HepG2 (cell line): ENCODE measurements around the gene MCM8. TPM values are rescaled to one million over a fixed set of nuclear protein-coding genes. Genes with fewer than 3 reads are reported as not detected.

Experiments
- ATAC-seq: fragments of 200-7000 bp; cut with Tn5 transposase; 3 replicates; pipeline ENCODE4 v1.9.1; 2020; ENCODE audit warnings: mild to moderate bottlenecking, moderate library complexity
- BruUV-seq: library from RNA; stranded (reverse); fragments of 400-500 nt; replicated peaks from 2 replicates; lab custom pipeline; 2021; lab: Mats Ljungman, UMichigan
- CTCF ChIA-PET: fragments of 300-600 bp; formaldehyde crosslinking; extraction: SDS; loops from one replicate; lab custom pipeline; 2021; ENCODE audit warnings: low total read pairs, inconsistent platforms, low intra/inter-chr PET ratio; lab: Yijun Ruan, JAX
- POLR2A ChIA-PET: fragments of 350-600 bp; sonication (Branson Sonifier 250); formaldehyde crosslinking; loops from one replicate; lab custom pipeline; 2020; ENCODE audit warnings: antibody characterized with exemption, inconsistent platforms; lab: Yijun Ruan, JAX
- DNase-seq: peaks from one replicate; pipeline ENCODE4 v3.0.0-alpha.2; 2015; ENCODE audit warnings: low spot score
- FAIRE-seq: peaks from 3 replicates; lab custom pipeline; 2011; peaks lifted over from hg19 to GRCh38; lab: Jason Lieb, UNC
- H2AFZ ChIP-seq: one replicate; pipeline ENCODE4 v1.6.1; 2011; ENCODE audit warnings: low read length, inconsistent platforms
- H3K27ac ChIP-seq: fragments of 300-600 bp; 3 replicates; pipeline ENCODE4 v1.8.0; 2011; ENCODE audit warnings: mixed run types, mild to moderate bottlenecking, mixed read lengths, low read length, inconsistent platforms; ENCODE audit not compliant: insufficient read depth; ENCODE audit errors: extremely low read length
- H3K27me3 ChIP-seq, 2 experiments: fragments of 200-600 bp in 1 of 2; 2 replicates in 1 of 2; 3 replicates in 1 of 2; pipeline versions ENCODE4 v1.6.0 to v1.8.0; 2011; ENCODE audit warnings: low read length in 2 of 2, mild to moderate bottlenecking in 2 of 2, moderate library complexity in 2 of 2, inconsistent platforms in 1 of 2; ENCODE audit not compliant: insufficient read depth in 2 of 2, control insufficient read depth in 1 of 2
- H3K36me3 ChIP-seq, 2 experiments: fragments of 200-600 bp in 1 of 2; replicated peaks in 1 of 2; 2 replicates in 1 of 2; 3 replicates in 1 of 2; pipeline versions ENCODE4 v1.5.1 to v1.8.0; 2011; ENCODE audit warnings: low read length in 2 of 2, inconsistent platforms in 1 of 2; ENCODE audit not compliant: insufficient read depth in 2 of 2, control insufficient read depth in 1 of 2
- H3K4me1 ChIP-seq: 2 replicates; pipeline ENCODE4 v1.5.1; 2012; ENCODE audit warnings: low read length, inconsistent platforms; ENCODE audit not compliant: insufficient read depth
- H3K4me2 ChIP-seq: 2 replicates; pipeline ENCODE4 v1.6.0; 2011; ENCODE audit warnings: low read depth, low read length, inconsistent platforms
- H3K4me3 ChIP-seq, 3 experiments: fragments of 200-600 bp in 1 of 3; sonication (generic), shearing (Covaris generic) in 1 of 3; replicated peaks in 1 of 3; 2 replicates each; pipeline ENCODE4 v1.5.1; 2011 to 2016; ENCODE audit warnings: low read length in 3 of 3, inconsistent platforms in 2 of 3, low read depth in 2 of 3, mild to moderate bottlenecking in 2 of 3, control low read depth in 1 of 3, mixed read lengths in 1 of 3; ENCODE audit not compliant: insufficient read depth in 1 of 3
- H3K79me2 ChIP-seq: one replicate; pipeline ENCODE4 v1.6.1; 2011; ENCODE audit warnings: low read length, inconsistent platforms; ENCODE audit not compliant: insufficient read depth
- H3K9ac ChIP-seq: 2 replicates; pipeline ENCODE4 v1.6.0; 2011; ENCODE audit warnings: mild to moderate bottlenecking, low read depth, low read length, inconsistent platforms; ENCODE audit not compliant: insufficient read depth
- H3K9me3 ChIP-seq: 2 replicates; pipeline ENCODE4 v1.5.1; 2012; ENCODE audit warnings: mild to moderate bottlenecking, low read length
- H4K20me1 ChIP-seq: 2 replicates; pipeline ENCODE4 v1.6.0; 2011; ENCODE audit warnings: inconsistent platforms, mild to moderate bottlenecking, low read length, moderate library complexity; ENCODE audit not compliant: insufficient read depth
- CHD2 ChIP-seq: IDR thresholded peaks from 2 replicates; pipeline ENCODE4 v1.6.1; 2011; ENCODE audit warnings: low read depth, low read length, improper control_type of control experiment
- IRF2 ChIP-seq: IDR thresholded peaks from 2 replicates; pipeline ENCODE4 v1.6.1; 2018; ENCODE audit warnings: missing genetic modification reagents, missing compliant biosample characterization
- PAWR ChIP-seq: sonication (generic); formaldehyde crosslinking; IDR thresholded peaks from 2 replicates; pipeline ENCODE4 v1.4.0; 2020; ENCODE audit warnings: missing genetic modification reagents, mild to moderate bottlenecking, borderline replicate concordance
- ZNF839 ChIP-seq: sonication (generic); formaldehyde crosslinking; IDR thresholded peaks from 2 replicates; pipeline ENCODE4 v1.4.0; 2020; ENCODE audit warnings: missing genetic modification reagents, mild to moderate bottlenecking, borderline replicate concordance
- WGBS: methylation state at CpG from one replicate; pipeline ENCODE4 v1.1.6; 2017; ENCODE audit warnings: low lambda C conversion rate; 5-methylcytosine and 5-hydroxymethylcytosine counted together
- in situ Hi-C: cut with HindIII; loops from 2 replicates; pipeline ENCODE4 v1.10.0; 2017; ENCODE audit warnings: low pct_unique_long_range_greater_than_20kb; ENCODE audit not compliant: extremely low pct_ligation_motif_present
- intact Hi-C: fragments of 100-400 bp; cut with micrococcal nuclease; formaldehyde crosslinking; loops from one replicate; pipeline ENCODE4 v1.10.0; 2022; ENCODE audit not compliant: unreplicated experiment
- polyA plus RNA-seq, 8 experiments: library from polyadenylated mRNA; depleted of rRNA in 3 of 8; stranded (reverse) in 7 of 8; unstranded in 1 of 8; fragments of >200 nt; fragmentation: Illumina TruSeq in 4 of 8; extraction: Trizol in 4 of 8; gene quantifications; 2 replicates each; pipeline versions ENCODE4 v1.2.1 to v1.2.3, GENCODE V29; 2011 to 2016; ENCODE audit warnings: low read depth in 4 of 8, missing spikeins in 1 of 8, mixed read lengths in 1 of 8; ENCODE audit not compliant: insufficient read depth in 1 of 8
- total RNA-seq, 5 experiments: library from RNA; depleted of rRNA; stranded (reverse); fragments of >200 nt; fragmentation: Illumina TruSeq; extraction: Trizol; gene quantifications; 2 replicates each; pipeline ENCODE4 v1.2.3, GENCODE V29; 2016; ENCODE audit warnings: low read depth in 1 of 5
- TF ChIP-seq, protein P1 (sequence below): sonication (generic); formaldehyde crosslinking; IDR thresholded peaks from 2 replicates; pipeline ENCODE4 v1.4.0; 2020; ENCODE audit warnings: missing genetic modification reagents
- TF ChIP-seq, protein P2 (sequence below): sonication (generic); formaldehyde crosslinking; IDR thresholded peaks from 2 replicates; pipeline ENCODE4 v1.9.0; 2021; ENCODE audit warnings: missing genetic modification reagents, borderline replicate concordance
- TF ChIP-seq, protein P3 (sequence below): sonication (generic); formaldehyde crosslinking; IDR thresholded peaks from 2 replicates; pipeline ENCODE4 v1.8.1; 2023; ENCODE audit warnings: missing genetic modification reagents, mild to moderate bottlenecking, borderline replicate concordance

Gene MCM8
- total and polyA plus RNA-seq, 2 of the 13 experiments (the other 11 are each of a cell fraction or from before 2014, with no cell fraction given): 11.5 to 59.3 TPM

DNA sequence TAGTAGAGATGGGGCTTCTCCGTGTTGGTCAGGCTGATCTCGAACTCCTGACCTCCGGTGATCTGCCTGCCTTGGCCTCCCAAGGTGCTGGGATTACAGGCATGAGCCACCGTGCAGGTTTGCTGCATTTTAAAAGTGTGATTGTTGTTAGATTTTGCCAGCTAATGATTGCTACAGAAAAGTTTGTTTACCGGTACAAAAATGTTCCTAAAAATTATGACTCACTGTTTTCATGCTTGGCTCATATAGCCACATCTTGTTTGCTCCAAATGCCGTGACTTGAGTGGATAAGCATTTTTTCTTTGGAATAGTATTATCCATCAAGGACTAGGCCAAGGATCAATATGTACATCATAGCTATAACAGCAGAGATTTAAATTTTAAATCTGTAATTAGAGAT is 79.1 kb downstream of the MCM8 start:
- DNase-seq (no peak), ATAC-seq (no peak), FAIRE-seq (no peak)
- H3K79me2 ChIP-seq: peaks cover 40% of the 10 kb centered on the region
- ChIA-PET POLR2A (interaction anchor here (0.6 to 1.9 kb wide), 4 partner anchors 21 to 501 kb away, joined by 3 to 7 read pairs (median 4); no protein-coding TSS in a partner anchor), CTCF (no interaction called here)
- peaks cover 6% of the 10 kb centered on the region; the same call in 1 of the 2 replicates for H3K9me3 ChIP-seq
- in situ Hi-C loops: no loop called here
- no peak overlapping the region for H3K4me3 ChIP-seq
- no peak for TF ChIP-seq ZNF839 (CRISPR knock-in tag)
- TF ChIP-seq CHD2: no peak
- TF ChIP-seq PAWR (CRISPR knock-in tag): 0 out of 2 replicates have a peak, but pooled peaks have one; percentile 55
- TF ChIP-seq IRF2 (CRISPR knock-in tag): no peak
- TF ChIP-seq, protein P1, sequence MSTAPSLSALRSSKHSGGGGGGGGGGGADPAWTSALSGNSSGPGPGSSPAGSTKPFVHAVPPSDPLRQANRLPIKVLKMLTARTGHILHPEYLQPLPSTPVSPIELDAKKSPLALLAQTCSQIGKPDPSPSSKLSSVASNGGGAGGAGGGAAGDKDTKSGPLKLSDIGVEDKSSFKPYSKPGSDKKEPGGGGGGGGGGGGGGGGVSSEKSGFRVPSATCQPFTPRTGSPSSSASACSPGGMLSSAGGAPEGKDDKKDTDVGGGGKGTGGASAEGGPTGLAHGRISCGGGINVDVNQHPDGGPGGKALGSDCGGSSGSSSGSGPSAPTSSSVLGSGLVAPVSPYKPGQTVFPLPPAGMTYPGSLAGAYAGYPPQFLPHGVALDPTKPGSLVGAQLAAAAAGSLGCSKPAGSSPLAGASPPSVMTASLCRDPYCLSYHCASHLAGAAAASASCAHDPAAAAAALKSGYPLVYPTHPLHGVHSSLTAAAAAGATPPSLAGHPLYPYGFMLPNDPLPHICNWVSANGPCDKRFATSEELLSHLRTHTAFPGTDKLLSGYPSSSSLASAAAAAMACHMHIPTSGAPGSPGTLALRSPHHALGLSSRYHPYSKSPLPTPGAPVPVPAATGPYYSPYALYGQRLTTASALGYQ (CRISPR knock-in tag): no peak
- TF ChIP-seq, protein P2, sequence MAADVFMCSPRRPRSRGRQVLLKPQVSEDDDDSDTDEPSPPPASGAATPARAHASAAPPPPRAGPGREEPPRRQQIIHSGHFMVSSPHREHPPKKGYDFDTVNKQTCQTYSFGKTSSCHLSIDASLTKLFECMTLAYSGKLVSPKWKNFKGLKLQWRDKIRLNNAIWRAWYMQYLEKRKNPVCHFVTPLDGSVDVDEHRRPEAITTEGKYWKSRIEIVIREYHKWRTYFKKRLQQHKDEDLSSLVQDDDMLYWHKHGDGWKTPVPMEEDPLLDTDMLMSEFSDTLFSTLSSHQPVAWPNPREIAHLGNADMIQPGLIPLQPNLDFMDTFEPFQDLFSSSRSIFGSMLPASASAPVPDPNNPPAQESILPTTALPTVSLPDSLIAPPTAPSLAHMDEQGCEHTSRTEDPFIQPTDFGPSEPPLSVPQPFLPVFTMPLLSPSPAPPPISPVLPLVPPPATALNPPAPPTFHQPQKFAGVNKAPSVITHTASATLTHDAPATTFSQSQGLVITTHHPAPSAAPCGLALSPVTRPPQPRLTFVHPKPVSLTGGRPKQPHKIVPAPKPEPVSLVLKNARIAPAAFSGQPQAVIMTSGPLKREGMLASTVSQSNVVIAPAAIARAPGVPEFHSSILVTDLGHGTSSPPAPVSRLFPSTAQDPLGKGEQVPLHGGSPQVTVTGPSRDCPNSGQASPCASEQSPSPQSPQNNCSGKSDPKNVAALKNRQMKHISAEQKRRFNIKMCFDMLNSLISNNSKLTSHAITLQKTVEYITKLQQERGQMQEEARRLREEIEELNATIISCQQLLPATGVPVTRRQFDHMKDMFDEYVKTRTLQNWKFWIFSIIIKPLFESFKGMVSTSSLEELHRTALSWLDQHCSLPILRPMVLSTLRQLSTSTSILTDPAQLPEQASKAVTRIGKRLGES (CRISPR knock-in tag): no peak
- TF ChIP-seq, protein P3, sequence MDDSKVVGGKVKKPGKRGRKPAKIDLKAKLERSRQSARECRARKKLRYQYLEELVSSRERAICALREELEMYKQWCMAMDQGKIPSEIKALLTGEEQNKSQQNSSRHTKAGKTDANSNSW (CRISPR knock-in tag): no peak
- no peak overlapping the region for H2AFZ ChIP-seq
- intact Hi-C loops: no loop called here
- no peak overlapping the region for H3K27ac ChIP-seq
- 95% methylated on average over 6 of the region's 6 CpGs for WGBS
- peaks cover 5% of the 10 kb centered on the region for H3K4me1 ChIP-seq
- BruUV-seq: no TSS peak
- H3K27me3 ChIP-seq: no peaks in the 10 kb centered on the region
- no peak overlapping the region for H3K9ac ChIP-seq
- peaks cover 21% of the 10 kb centered on the region for H4K20me1 ChIP-seq
- H3K36me3 ChIP-seq: peaks cover 26 to 73% of the 10 kb centered on the region in 2 experiments
- H3K4me2 ChIP-seq: no peak overlapping the region
